HG03558 (cell line): ENCODE measurements around the gene GRAMD2B.
"Not testable (repeated sequence)": the region's sequence is repeated elsewhere in the genome, so short reads cannot be mapped to it uniquely, and the experiment has no call there.

ENCODE experiments used
- ATAC-seq: cut with Tn5 transposase; IDR thresholded peaks from one replicate; pipeline ENCODE4 v1.9.1; 2021; ENCODE audit warnings: moderate number of reproducible peaks; ENCODE audit not compliant: unreplicated experiment; ENCODE audit errors: extremely low read depth

The GRAMD2B gene

DNA sequence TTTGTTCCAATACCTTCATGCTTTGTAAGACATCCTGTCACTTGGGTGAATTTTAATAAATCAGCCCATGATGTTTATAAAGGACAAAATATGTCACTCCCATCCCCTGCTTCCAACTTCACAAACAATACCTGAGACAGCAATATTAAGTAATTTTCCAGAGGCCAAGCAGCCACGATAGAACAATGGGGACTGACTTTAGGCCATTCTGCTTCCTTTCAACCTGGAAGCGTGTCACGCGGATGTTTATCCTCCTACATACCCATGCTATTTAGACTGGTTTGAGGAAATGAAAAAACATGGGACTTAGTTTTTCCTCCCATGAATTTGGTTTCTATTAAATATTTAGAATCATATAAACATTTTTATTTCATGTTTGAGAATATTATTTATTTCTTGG lies 82.9 kb downstream of the GRAMD2B start:
- ATAC-seq: no peak

DNA sequence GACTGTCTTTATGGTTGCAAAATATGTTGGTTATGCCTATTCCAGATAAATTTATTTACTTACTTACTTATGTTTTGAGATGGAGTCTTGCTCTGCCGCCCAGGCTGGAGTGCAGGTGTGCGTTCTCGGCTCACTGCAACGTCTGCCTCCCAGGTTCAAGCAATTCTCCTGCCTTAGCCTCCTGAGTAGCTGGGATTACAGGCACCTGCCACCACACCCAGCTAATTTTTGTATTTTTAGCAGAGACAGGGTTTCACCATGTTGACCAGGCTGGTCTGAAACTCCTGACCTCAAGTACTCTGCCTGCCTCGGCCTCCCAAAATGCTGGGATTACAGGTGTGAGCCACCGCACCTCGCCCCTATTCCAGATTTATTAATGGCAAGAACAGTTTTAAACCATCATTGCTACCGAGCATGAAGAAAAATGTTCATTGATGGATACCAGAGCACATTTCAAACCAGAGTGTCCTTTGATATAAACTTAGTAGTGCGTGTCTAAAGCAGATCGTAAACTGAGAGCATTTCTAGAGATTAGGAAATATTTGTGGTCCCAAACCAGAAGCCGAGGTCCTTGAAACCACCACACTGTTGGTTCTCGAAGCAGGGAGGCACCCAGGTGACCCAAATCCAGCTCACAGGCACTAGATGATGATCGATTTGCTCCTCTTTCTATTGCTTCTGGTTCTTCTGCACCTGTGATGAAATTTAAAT lies 85.2 kb downstream of the GRAMD2B start:
- no peak for ATAC-seq

GRCh38 chr5:126508962-126509279 lies 85.7 kb downstream of the GRAMD2B start:
- ATAC-seq: no peak

DNA sequence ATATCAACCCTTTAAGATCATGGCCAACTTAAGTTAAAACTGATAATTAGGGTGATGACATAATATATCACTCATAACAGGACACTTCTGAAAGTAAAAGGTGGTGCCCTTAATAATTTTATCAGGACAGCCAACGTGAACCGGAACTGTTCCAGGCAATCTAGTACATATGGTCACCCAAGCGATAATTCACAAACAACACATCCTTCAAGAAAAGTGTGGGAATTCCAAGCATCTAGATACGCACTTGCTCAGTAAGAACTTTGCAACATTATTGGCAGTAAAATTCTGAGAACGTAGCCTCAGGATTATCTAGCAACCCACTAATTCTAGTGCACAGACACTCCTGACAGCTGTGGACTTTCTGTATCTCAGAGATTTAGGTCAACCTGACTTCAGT lies 86.1 kb downstream of the GRAMD2B start:
- ATAC-seq: no peak

- ATAC-seq: no peak
These were observed 88.8 kb downstream of the GRAMD2B start for GRCh38 chr5:126511961-126512360.

DNA sequence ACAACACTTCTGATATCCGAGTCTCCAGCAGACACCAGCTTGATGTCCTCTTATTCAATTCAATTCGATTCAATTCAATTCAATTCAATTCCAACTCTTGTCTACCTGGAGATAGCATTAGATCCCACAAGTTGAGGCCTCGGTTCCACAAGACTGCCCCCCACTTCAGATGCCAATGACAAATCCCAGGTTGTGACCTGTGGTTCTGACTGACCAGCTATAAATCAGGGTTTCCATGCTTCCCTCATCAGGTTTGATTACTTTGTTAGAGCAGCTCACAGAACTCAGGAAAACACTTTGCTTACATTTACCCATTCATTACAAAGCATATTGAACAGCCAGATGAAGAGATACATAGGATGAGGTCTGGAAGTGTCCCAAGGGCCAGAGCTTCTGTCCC lies 89.2 kb downstream of the GRAMD2B start:
- ATAC-seq: no peak

DNA sequence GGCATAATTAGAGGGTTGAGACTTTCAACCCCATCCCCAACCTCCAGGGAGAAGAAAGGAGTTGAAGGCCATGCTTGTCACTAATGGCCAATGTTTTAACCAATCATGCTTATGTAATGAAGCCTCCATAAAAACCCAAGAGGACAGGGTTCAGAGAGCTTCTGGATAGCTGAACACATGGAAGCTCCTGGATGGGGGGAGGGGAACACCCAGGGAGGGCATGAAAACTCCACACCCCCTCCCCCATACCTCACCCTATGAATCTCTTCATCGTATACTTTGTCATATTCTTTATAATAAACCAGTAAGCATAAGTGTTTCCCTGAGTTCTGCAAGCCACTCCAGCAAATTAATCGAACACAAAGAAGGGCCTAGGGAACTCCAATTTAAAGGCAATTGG lies 90.1 kb downstream of the GRAMD2B start:
- no peak for ATAC-seq

DNA sequence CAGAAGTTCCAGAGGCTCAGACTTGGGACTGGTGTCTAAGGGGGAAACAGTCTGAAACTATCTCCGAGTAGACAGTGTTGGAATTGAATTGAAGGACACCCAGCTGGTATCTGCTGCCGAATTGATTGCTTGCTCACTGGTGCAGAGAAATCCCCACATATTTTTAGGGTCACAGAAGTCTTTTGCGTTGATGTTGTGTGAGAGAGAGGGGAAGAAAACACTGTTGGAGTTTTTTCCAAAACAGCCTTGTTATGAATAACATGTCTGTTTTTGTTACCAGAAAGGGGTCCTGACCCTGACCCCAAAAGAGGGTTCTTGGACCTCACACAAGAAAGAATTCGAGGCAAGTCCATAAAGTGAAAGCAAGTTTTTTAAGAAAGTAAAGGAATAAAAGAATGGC lies 90.5 kb downstream of the GRAMD2B start:
- no peak for ATAC-seq

- no peak for ATAC-seq
These were observed 90.9 kb downstream of the GRAMD2B start for GRCh38 chr5:126514131-126514557.

DNA sequence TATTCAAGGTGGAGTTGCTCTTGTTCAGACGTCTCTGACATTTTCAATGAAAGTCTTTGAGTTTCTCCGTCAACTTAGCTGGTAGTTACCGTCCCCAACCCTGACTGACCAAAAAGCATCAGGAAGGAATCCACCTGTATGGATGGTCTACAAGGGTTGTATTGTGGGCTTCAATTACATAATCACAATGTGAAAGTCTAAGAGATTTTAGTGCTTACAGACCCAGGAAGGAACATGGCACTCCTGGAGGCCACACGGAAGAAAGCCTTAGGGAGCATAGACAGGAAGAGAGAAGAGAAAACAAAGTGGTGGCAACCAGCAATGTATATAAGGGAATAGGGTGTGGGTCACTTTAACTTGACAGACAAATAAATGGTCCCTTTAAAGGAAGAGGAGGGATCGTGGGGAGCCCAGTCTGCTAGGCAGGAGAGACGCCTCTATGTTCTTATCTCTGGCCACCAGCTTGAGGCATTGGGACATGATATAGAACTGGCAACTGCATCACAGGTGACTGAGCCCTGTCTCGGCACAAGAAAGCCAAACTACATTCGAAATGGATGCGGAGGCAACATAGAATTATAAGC lies 91.4 kb downstream of the GRAMD2B start:
- ATAC-seq: no peak

DNA sequence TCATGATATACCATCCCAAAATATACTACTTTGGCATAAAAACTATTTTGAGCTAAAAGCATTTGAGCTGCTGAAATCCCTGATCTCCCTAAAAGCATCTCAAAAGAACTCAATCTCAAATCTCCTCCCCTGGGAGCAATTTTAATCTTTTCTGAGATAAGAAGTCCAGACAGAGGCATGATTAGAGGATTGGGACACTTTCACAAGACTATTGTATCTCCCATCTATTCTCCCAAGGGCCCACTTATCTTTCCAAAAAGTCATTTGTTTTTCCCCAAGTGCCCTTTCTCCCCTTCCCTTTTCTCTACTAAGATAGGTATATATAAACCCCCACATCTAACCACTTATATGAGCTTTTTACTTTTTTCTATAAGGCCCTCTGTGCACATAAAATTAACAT lies 92.1 kb downstream of the GRAMD2B start:
- ATAC-seq: no peak

- no peak for ATAC-seq
These were observed 92.9 kb downstream of the GRAMD2B start for GRCh38 chr5:126516133-126516532.

GRCh38 chr5:126516852-126517251 lies 93.6 kb downstream of the GRAMD2B start:
- no peak for ATAC-seq

DNA sequence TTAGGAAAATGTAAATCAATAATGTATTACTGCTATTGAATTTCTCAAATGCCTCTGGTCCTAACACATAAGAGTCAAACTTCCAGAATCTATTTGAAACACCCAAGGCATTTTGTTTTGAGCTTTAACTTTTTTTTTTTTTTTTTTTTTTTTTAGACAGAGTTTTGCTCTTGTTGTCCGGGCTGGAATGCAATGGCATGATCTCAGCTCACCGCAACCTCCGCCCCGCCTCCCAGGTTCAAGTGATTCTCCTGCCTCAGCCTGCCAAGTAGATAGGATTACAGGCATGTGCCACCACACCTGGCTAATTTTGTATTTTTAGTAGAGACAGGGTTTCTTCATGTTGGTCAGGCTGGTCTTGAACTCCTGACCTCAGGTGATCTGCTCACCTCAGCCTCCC lies 96.0 kb downstream of the GRAMD2B start:
- not testable (repeated sequence) for ATAC-seq

GRCh38 chr5:126519637-126520592 lies 96.7 kb downstream of the GRAMD2B start:
- ATAC-seq: no peak

DNA sequence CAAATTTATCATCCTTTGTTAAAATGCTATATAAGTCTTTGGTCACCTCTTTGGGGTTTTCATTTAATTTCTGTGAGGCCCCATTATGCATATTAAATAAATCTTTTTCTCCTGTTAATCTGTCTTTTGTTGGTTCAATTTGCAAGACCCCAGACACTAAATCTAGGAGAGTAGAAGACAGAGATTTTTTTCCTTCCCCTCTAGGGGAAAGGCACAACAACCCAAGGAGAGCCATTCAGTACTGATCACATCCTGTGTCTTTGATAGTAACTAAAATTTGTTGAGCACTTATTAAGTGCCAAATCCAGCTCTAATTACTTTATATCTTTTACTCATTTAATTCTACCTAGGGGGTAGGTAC lies 97.4 kb downstream of the GRAMD2B start:
- no peak for ATAC-seq

- no peak for ATAC-seq
These were observed 97.9 kb downstream of the GRAMD2B start for GRCh38 chr5:126521130-126521529.

- no peak for ATAC-seq
These were observed 100.8 kb downstream of the GRAMD2B start for GRCh38 chr5:126523818-126524510.

DNA sequence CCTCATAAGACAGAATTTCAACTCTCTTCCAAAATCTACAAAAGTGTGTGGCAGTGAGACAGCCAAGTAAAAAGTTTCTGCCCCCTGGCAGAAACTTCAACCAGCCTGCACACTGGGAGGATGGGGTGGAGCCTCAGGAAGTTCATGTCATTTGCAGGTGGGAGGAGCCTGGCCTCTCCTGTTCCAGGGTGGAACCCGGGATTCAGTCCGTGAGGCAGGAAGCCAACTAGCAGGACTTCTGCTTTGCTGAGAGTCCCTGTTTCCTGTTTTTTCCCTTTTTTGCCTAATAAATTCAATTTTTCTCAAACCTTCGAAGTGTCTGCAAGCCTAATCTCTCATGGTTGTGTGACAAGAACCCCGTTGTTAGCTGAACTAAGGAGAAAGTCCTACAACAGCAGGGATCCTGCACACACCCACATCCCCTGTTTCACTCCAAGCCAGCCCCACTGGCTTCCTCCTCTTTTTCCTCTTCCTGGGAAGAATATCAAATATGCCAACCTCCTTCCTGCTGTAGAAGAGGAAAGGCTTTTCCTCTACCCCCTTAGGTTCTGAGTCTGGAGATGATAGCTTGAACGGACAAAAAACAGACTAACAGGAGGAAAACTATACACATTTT lies 102.5 kb downstream of the GRAMD2B start:
- no peak for ATAC-seq

DNA sequence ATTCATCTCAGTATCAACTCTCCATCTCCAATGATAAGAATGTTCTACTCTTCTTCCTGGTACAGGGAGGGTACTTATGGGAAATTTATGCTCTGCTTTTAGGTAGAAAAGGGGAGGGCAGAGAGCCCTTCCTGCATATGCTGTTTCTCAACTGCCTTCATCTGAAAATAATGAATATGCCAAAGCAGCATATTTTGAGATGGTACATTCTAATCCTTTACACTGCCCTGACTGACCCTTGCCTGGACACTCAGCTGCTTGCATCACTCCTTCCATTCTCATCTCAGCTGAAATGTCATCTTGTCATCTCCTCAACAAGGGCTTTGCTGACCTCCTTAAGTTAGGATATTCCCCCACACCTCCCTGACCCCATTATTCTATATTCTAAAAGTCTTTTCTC lies 103.3 kb downstream of the GRAMD2B start:
- ATAC-seq: no peak
